Measurements from ENCODE around the gene SLC3A2. TPM values are rescaled to one million over a fixed set of nuclear protein-coding genes. Genes with fewer than 3 reads are reported as not detected.
"Not testable (repeated sequence)": the region's sequence is repeated elsewhere in the genome, so short reads cannot be mapped to it uniquely, and the experiment has no call there.

The SLC3A2 gene
- total RNA-seq, 2 donors from 2014 or later, result 176 to 287 TPM

GRCh38 chr11:62858201-62858600 lies 22.5 kb upstream of the SLC3A2 start:
- peaks cover 43% of the 10 kb centered on the region for H3K36me3 Mint-ChIP-seq (ENCODE audit: low read depth)
- peaks cover 20% of the 10 kb centered on the region for H3K4me1 Mint-ChIP-seq
- no peaks in the 10 kb centered on the region for H3K27me3 Mint-ChIP-seq
- no peaks in the 10 kb centered on the region for H3K9me3 Mint-ChIP-seq
- peak overlapping the region; percentile 96 for H3K27ac Mint-ChIP-seq
- H3K4me3 Mint-ChIP-seq, result peak overlapping the region; percentile 98
- ATAC-seq (replicated peaks), result no peak

DNA sequence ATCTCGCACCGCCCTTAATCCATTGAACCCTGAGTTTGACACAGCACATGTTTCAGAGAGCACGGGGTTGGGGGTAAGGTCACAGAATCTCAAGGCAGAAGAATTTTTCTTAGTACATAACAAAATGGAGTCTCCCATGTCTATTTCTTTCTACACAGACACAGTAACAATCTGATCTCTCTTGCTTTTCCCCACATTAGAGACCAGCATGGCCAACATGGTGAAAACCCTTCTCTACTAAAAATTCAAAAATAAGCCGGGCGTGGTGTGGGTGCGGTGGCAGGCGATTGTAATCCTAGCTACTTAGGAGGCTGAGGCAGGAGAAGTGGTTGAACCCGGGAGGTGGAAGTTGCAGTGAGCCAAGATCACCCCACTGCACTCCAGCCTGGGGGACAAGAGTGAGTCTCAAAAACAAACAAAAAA lies 21.4 kb upstream of the SLC3A2 start:
- peaks cover 11% of the 10 kb centered on the region for H3K4me1 Mint-ChIP-seq
- not testable (repeated sequence) for H3K27me3 Mint-ChIP-seq; ATAC-seq (replicated peaks); H3K27ac Mint-ChIP-seq; H3K4me3 Mint-ChIP-seq; H3K9me3 Mint-ChIP-seq
- peaks cover 33% of the 10 kb centered on the region for H3K36me3 Mint-ChIP-seq (ENCODE audit: low read depth)

- no peaks in the 10 kb centered on the region for H3K27me3 Mint-ChIP-seq
- H3K4me1 Mint-ChIP-seq, result peaks cover 11% of the 10 kb centered on the region
- ATAC-seq (replicated peaks), result peak; percentile 30
- H3K4me3 Mint-ChIP-seq, result no peak overlapping the region
- peaks cover 15% of the 10 kb centered on the region for H3K36me3 Mint-ChIP-seq (ENCODE audit: low read depth)
- no peak overlapping the region for H3K27ac Mint-ChIP-seq
- H3K9me3 Mint-ChIP-seq, result no peaks in the 10 kb centered on the region
Observed at GRCh38 chr11:62860835-62861563, 19.7 kb upstream of the SLC3A2 start.

GRCh38 chr11:62861564-62862192 lies 19.0 kb upstream of the SLC3A2 start:
- H3K36me3 Mint-ChIP-seq (ENCODE audit: low read depth); H3K4me3 Mint-ChIP-seq; H3K27ac Mint-ChIP-seq; H3K27me3 Mint-ChIP-seq; ATAC-seq (replicated peaks); H3K9me3 Mint-ChIP-seq: not testable (repeated sequence)
- H3K4me1 Mint-ChIP-seq, result peaks cover 11% of the 10 kb centered on the region

DNA sequence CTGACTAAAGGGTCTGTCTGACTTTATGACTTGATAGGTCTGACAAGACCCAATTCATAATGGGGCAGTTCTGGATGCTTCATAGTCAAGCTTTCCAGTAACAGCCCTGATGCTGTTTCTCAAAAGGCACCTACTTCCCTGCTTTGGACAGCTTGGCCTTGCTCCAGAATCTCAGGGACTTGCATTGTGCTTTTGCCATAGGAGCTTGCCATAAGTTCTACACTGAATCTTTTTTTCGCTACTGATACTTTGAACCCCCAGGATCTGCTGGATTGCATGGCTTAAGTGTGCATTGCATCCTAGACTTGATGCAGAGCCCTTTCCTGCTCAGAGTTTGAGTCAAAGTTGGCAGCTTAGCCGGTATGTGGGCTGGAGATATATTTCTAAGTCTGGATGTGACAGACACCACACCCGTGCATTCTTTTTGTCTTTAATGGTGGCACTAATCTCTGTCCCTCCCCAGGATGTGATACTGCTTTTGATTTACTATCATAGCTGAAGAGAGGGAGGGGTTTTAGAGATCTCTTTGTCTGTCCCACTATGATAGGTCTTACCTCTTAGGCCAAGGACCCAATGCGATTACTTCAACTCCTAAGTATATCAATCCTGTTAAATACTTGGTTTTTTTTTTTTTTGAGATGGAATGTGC lies 16.9 kb upstream of the SLC3A2 start:
- Mint-ChIP-seq H3K27ac (no peak overlapping the region), H3K36me3 (ENCODE audit: low read depth) (no peaks in the 10 kb centered on the region), H3K27me3 (no peaks in the 10 kb centered on the region), H3K9me3 (no peaks in the 10 kb centered on the region), H3K4me3 (no peak overlapping the region), H3K4me1 (peaks cover 5% of the 10 kb centered on the region)
- no peak for ATAC-seq (replicated peaks)

GRCh38 chr11:62865635-62866034 lies 15.1 kb upstream of the SLC3A2 start:
- no peak overlapping the region for H3K4me3 Mint-ChIP-seq
- no peaks in the 10 kb centered on the region for H3K36me3 Mint-ChIP-seq (ENCODE audit: low read depth)
- H3K27me3 Mint-ChIP-seq, result no peaks in the 10 kb centered on the region
- peaks cover 5% of the 10 kb centered on the region for H3K4me1 Mint-ChIP-seq
- H3K27ac Mint-ChIP-seq, result no peak overlapping the region
- ATAC-seq (replicated peaks), result no peak
- no peaks in the 10 kb centered on the region for H3K9me3 Mint-ChIP-seq

DNA sequence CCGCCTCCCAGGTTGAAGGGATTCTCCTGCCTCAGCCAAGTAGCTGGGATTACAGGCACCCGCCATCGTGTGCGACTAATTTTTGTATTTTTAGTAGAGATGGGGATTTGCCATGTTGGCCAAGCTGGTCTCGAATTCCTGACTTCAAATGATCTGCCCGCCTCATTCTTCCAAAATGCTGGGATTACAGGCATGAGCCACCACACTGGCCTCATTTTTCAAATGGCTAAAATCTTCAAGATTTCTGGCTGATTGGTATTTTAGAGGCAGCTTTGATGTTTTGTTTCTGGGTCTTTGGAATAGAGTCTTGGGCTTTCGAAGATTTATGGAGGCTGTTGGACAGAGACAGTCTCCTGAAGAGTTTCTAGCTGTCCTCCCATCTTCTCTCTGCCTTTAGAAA lies 5.8 kb upstream of the SLC3A2 start:
- Mint-ChIP-seq H3K36me3 (ENCODE audit: low read depth) (peaks cover 29% of the 10 kb centered on the region), H3K27ac (no peak overlapping the region), H3K4me1 (peaks cover 6% of the 10 kb centered on the region), H3K27me3 (no peaks in the 10 kb centered on the region), H3K9me3 (no peaks in the 10 kb centered on the region), H3K4me3 (no peak overlapping the region)
- no peak for ATAC-seq (replicated peaks)

GRCh38 chr11:62875698-62876478 lies 4.8 kb upstream of the SLC3A2 start:
- no peak for ATAC-seq (replicated peaks)

GRCh38 chr11:62876712-62877111 lies 4.0 kb upstream of the SLC3A2 start:
- H3K27me3 Mint-ChIP-seq, result no peaks in the 10 kb centered on the region
- peaks cover 6% of the 10 kb centered on the region for H3K4me1 Mint-ChIP-seq
- no peak overlapping the region for H3K4me3 Mint-ChIP-seq
- no peak overlapping the region for H3K27ac Mint-ChIP-seq
- ATAC-seq (replicated peaks), result no peak
- peaks cover 47% of the 10 kb centered on the region for H3K36me3 Mint-ChIP-seq (ENCODE audit: low read depth)
- no peaks in the 10 kb centered on the region for H3K9me3 Mint-ChIP-seq

More at GRCh38 chr11:62875698-62876478, 4.8 kb upstream of the SLC3A2 start:
- Mint-ChIP-seq H3K4me1 (peaks cover 6% of the 10 kb centered on the region), H3K27ac (no peak overlapping the region), H3K27me3 (no peaks in the 10 kb centered on the region), H3K4me3 (no peak overlapping the region), H3K9me3 (no peaks in the 10 kb centered on the region), H3K36me3 (ENCODE audit: low read depth) (peaks cover 39% of the 10 kb centered on the region)

- peaks cover 62% of the 10 kb centered on the region for H3K36me3 Mint-ChIP-seq (ENCODE audit: low read depth)
- H3K27ac Mint-ChIP-seq, result peak overlapping the region; percentile 99
Observed at GRCh38 chr11:62879235-62879978, 1.3 kb upstream of the SLC3A2 start.

GRCh38 chr11:62880231-62880802 lies 379 bp upstream of the SLC3A2 start:
- Mint-ChIP-seq H3K9me3 (no peaks in the 10 kb centered on the region), H3K27me3 (no peaks in the 10 kb centered on the region), H3K27ac (peak overlapping the region; percentile 99), H3K36me3 (ENCODE audit: low read depth) (peaks cover 69% of the 10 kb centered on the region), H3K4me3 (peak overlapping the region; percentile 99), H3K4me1 (peaks cover 27% of the 10 kb centered on the region)
- peak; percentile 47 for ATAC-seq (replicated peaks)

More at GRCh38 chr11:62879235-62879978, 1.3 kb upstream of the SLC3A2 start:
- Mint-ChIP-seq H3K4me3 (peak overlapping the region; percentile 99), H3K27me3 (no peaks in the 10 kb centered on the region), H3K9me3 (no peaks in the 10 kb centered on the region), H3K4me1 (peaks cover 24% of the 10 kb centered on the region)
- no peak for ATAC-seq (replicated peaks)

DNA sequence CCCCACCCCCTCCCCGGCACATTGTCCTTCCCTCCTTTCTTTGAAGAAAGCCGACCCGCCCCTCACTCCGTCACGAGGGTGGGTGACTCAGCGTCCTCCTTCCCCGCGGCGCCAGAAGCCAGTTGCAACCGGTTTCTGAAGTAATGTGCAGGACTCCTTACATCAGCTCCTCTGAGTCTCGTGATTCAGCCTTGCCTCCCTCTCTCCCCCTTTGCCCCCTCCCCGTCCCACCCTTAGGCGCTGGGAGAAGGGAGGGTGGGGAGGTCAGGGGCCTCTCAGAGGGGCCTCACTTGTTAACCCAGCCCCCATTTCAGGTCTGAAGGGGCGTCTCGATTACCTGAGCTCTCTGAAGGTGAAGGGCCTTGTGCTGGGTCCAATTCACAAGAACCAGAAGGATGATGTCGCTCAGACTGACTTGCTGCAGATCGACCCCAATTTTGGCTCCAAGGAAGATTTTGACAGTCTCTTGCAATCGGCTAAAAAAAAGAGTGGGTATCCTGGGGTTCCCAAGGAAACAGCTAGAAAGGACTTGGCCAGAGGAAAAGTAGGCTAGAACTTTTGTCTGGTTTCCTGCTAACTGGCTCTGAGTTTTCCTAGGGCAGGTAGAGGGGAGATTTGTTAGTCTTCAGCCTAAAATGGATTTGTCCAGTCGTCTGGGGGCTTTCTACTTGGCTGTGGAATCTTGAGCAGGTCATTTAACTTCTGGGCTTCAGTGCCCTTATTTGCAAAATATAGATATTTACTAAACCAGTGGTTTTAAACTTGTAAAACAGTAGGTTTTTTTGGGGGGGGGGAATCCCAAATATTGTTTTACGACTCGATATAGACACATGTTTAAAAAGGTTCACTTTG lies 1.1 kb downstream of the SLC3A2 start:
- peaks cover 32% of the 10 kb centered on the region for H3K4me1 Mint-ChIP-seq
- peak overlapping the region; percentile 99 for H3K4me3 Mint-ChIP-seq
- peak overlapping the region; percentile 99 for H3K27ac Mint-ChIP-seq
- ATAC-seq (replicated peaks), result peak; percentile 80
- no peaks in the 10 kb centered on the region for H3K27me3 Mint-ChIP-seq
- H3K36me3 Mint-ChIP-seq (ENCODE audit: low read depth), result peaks cover 80% of the 10 kb centered on the region
- no peaks in the 10 kb centered on the region for H3K9me3 Mint-ChIP-seq

DNA sequence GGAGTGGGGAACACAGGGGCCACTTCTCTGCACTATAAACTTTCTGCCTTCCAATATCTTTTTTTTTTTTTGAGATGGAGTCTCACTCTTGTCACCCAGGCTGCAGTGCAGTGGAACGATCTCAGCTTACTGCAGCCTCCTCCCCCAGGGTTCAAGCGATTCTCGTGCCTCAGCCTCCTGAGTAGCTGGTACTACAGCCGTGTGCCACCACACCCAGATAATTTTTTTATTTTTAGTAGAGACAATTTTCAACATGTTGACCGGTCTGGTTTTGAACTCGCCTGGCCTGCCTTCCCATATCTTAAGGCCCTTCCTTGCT lies 1.7 kb downstream of the SLC3A2 start:
- Mint-ChIP-seq H3K27me3 (no peaks in the 10 kb centered on the region), H3K9me3 (no peaks in the 10 kb centered on the region), H3K4me1 (peaks cover 32% of the 10 kb centered on the region), H3K27ac (peak overlapping the region; percentile 99), H3K36me3 (ENCODE audit: low read depth) (peaks cover 80% of the 10 kb centered on the region), H3K4me3 (peak overlapping the region; percentile 99)
- ATAC-seq (replicated peaks), result no peak

Measured in activated T-helper 17 cell treated with anti-CD3 and anti-CD28 coated beads, Interleukin-2, amount 50 U/mL, for 72 hours (primary cell).